ENCODE data around the gene TRAPPC3L. TPM values are rescaled to one million over a fixed set of nuclear protein-coding genes. Genes with fewer than 3 reads are reported as not detected.

The TRAPPC3L gene
- total RNA-seq, 1 experiment from 2014 or later = not detected

DNA sequence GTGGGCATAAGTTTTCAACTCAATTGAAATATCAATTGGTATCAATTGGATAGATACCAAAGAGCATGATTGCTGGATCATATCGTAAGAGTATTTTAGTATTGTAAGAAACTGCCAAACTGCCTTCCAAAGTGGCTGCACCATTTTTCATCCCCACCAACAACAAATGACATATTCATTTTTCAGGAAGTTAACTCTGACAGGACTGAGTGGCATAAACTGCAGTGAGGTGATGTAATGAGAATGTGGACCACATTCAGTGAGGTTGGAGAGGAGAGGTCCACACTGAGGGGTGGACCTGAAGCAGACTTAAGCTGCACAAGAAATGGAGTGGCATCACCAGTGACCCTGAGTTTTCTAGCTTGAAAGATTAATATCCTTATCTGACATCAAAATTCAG is 95.9 kb downstream of the TRAPPC3L start:
- Mint-ChIP-seq H3K27ac (ENCODE audit: unreplicated experiment) (no peak overlapping the region), H3K4me3 (ENCODE audit: unreplicated experiment) (no peak overlapping the region), H3K36me3 (ENCODE audit: insufficient read depth, unreplicated experiment) (no peaks in the 10 kb centered on the region), H3K4me1 (ENCODE audit: low read depth, unreplicated experiment) (no peaks in the 10 kb centered on the region), H3K27me3 (ENCODE audit: insufficient read depth, unreplicated experiment) (peaks cover 11% of the 10 kb centered on the region), H3K9me3 (ENCODE audit: unreplicated experiment) (no peaks in the 10 kb centered on the region)
- TF ChIP-seq, protein P1, sequence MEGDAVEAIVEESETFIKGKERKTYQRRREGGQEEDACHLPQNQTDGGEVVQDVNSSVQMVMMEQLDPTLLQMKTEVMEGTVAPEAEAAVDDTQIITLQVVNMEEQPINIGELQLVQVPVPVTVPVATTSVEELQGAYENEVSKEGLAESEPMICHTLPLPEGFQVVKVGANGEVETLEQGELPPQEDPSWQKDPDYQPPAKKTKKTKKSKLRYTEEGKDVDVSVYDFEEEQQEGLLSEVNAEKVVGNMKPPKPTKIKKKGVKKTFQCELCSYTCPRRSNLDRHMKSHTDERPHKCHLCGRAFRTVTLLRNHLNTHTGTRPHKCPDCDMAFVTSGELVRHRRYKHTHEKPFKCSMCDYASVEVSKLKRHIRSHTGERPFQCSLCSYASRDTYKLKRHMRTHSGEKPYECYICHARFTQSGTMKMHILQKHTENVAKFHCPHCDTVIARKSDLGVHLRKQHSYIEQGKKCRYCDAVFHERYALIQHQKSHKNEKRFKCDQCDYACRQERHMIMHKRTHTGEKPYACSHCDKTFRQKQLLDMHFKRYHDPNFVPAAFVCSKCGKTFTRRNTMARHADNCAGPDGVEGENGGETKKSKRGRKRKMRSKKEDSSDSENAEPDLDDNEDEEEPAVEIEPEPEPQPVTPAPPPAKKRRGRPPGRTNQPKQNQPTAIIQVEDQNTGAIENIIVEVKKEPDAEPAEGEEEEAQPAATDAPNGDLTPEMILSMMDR (IDR thresholded peaks at IDR 0.05; ENCODE audit: insufficient read depth in 1 of 2, low read depth in 1 of 2, low read length in 1 of 2, severe bottlenecking in 1 of 2, unreplicated experiment in 1 of 2) = no peak
- H3K36me3 ChIP-seq (ENCODE audit: control insufficient read depth, insufficient read depth, low read length) = no peaks in the 10 kb centered on the region
- no peaks in the 10 kb centered on the region for H3K4me1 ChIP-seq
- CTCF ChIA-PET = no interaction called here
- no peaks in the 10 kb centered on the region for H3K27me3 ChIP-seq (replicated peaks; ENCODE audit: control insufficient read depth, insufficient read depth, low read length)
- POLR2A ChIA-PET = no interaction called here
- H3K9me3 ChIP-seq = no peaks in the 10 kb centered on the region
- intact Hi-C loops (cut with micrococcal nuclease; ENCODE audit: unreplicated experiment) = loop anchor here (10.0 kb wide), 1 partner anchor 195 kb away; no protein-coding TSS in a partner anchor
- BruUV-seq (replicated peaks) = no TSS peak
- H3K4me3 ChIP-seq (ENCODE audit: low read depth, low read length) = no peak overlapping the region
- DNase-seq = no peak

DNA sequence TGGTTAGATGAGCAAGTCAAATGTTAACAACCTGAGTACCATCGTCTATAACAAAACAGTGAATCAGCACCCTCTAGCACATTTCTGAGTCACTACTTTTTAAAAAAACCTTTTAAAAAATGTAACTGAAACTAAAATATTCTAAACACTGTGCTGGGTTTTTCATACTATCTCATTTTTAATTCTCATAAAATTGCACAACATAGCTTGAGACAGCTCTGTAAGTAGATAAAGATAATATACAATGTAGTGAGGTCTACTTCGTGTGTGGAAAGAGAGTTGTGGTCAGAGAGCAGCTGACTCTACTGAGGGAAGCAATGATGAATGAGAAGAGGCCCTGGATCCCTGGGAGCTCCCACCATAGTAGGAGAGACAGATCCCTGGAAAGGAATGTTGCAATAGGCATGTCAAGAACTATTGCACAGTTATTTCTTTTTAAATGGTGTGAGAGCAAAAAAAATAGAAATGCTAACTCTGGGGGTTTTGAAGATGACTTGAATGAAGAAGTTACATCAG is 97.9 kb downstream of the TRAPPC3L start:
- Histone ChIP-seq H3K36me3 (ENCODE audit: control insufficient read depth, insufficient read depth, low read length) (no peaks in the 10 kb centered on the region), H3K4me1 (no peaks in the 10 kb centered on the region), H3K4me3 (ENCODE audit: low read depth, low read length) (no peak overlapping the region), H3K9me3 (no peaks in the 10 kb centered on the region), H3K27me3 (replicated peaks; ENCODE audit: control insufficient read depth, insufficient read depth, low read length) (no peaks in the 10 kb centered on the region)
- TF ChIP-seq, protein P1 (IDR thresholded peaks at IDR 0.05; ENCODE audit: insufficient read depth in 1 of 2, low read depth in 1 of 2, low read length in 1 of 2, severe bottlenecking in 1 of 2, unreplicated experiment in 1 of 2) = no peak
- no peaks in the 10 kb centered on the region for H3K9me3 Mint-ChIP-seq (ENCODE audit: unreplicated experiment)
- H3K27me3 Mint-ChIP-seq (ENCODE audit: insufficient read depth, unreplicated experiment) = peaks cover 5% of the 10 kb centered on the region
- ChIA-PET CTCF (no interaction called here), POLR2A (no interaction called here)
- no peak overlapping the region for H3K4me3 Mint-ChIP-seq (ENCODE audit: unreplicated experiment)
- H3K4me1 Mint-ChIP-seq (ENCODE audit: low read depth, unreplicated experiment) = no peaks in the 10 kb centered on the region
- intact Hi-C loops (cut with micrococcal nuclease; ENCODE audit: unreplicated experiment) = loop anchor here (2.0 to 10.0 kb wide), 2 partner anchors 63 to 197 kb away; partner anchors contain the start of gene CALHM5
- BruUV-seq (replicated peaks) = no TSS peak
- no peak overlapping the region for H3K27ac Mint-ChIP-seq (ENCODE audit: unreplicated experiment)
- no peak for DNase-seq
- H3K36me3 Mint-ChIP-seq (ENCODE audit: insufficient read depth, unreplicated experiment) = no peaks in the 10 kb centered on the region

DNA sequence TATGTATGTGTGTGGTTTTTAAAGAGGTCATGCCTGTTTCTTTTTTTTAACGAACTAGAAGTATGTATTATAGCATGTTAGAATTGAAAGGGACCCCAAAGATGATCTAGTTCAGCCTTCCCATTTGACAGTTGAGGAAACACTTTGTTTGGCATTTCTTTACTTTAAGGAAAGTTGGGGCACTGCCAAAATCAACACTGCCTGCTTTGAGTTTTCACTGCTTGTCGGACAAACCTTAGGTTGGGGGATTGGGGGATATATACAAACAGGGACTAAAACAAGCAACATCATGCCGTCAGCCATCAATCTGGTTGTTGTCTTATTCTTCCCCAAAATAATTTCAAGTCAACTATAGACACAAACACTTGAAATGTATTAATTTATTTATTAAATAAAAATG is 98.4 kb downstream of the TRAPPC3L start:
- H3K27me3 ChIP-seq (replicated peaks; ENCODE audit: control insufficient read depth, insufficient read depth, low read length) = no peaks in the 10 kb centered on the region; the same call in 1 of the 2 replicates
- Mint-ChIP-seq H3K4me3 (ENCODE audit: unreplicated experiment) (no peak overlapping the region), H3K9me3 (ENCODE audit: unreplicated experiment) (no peaks in the 10 kb centered on the region), H3K27ac (ENCODE audit: unreplicated experiment) (no peak overlapping the region), H3K27me3 (ENCODE audit: insufficient read depth, unreplicated experiment) (peaks cover 10% of the 10 kb centered on the region), H3K36me3 (ENCODE audit: insufficient read depth, unreplicated experiment) (no peaks in the 10 kb centered on the region), H3K4me1 (ENCODE audit: low read depth, unreplicated experiment) (no peaks in the 10 kb centered on the region)
- TF ChIP-seq, protein P1 (IDR thresholded peaks at IDR 0.05; ENCODE audit: insufficient read depth in 1 of 2, low read depth in 1 of 2, low read length in 1 of 2, severe bottlenecking in 1 of 2, unreplicated experiment in 1 of 2) = no peak
- BruUV-seq (replicated peaks) = no TSS peak
- CTCF ChIA-PET = no interaction called here
- H3K9me3 ChIP-seq = no peaks in the 10 kb centered on the region
- DNase-seq = no peak
- intact Hi-C loops (cut with micrococcal nuclease; ENCODE audit: unreplicated experiment) = loop anchor here (2.0 to 10.0 kb wide), 2 partner anchors 64 to 198 kb away; partner anchors contain the start of gene CALHM5
- H3K4me1 ChIP-seq = no peaks in the 10 kb centered on the region
- H3K4me3 ChIP-seq (ENCODE audit: low read depth, low read length) = no peak overlapping the region
- POLR2A ChIA-PET = no interaction called here
- no peaks in the 10 kb centered on the region for H3K36me3 ChIP-seq (ENCODE audit: control insufficient read depth, insufficient read depth, low read length)
